Fibroblast of pulmonary artery (primary cell): ENCODE measurements around the gene KLHL40.

ENCODE experiments used
- DNase-seq: peaks from one replicate; pipeline ENCODE4 v3.0.0-alpha.2; 2010; ENCODE audit warnings: low read depth
- H3K4me3 ChIP-seq: replicated peaks from 2 replicates; pipeline ENCODE4 v1.5.1; 2011; ENCODE audit warnings: low read depth, mild to moderate bottlenecking, control low read depth, low read length, moderate library complexity
- TF ChIP-seq, protein P1 (sequence below): IDR thresholded peaks from 2 replicates; pipeline ENCODE4 v1.5.1; 2011; ENCODE audit warnings: mild to moderate bottlenecking, control low read depth, low read length, inconsistent platforms; ENCODE audit errors: missing control alignments

Gene KLHL40

DNA sequence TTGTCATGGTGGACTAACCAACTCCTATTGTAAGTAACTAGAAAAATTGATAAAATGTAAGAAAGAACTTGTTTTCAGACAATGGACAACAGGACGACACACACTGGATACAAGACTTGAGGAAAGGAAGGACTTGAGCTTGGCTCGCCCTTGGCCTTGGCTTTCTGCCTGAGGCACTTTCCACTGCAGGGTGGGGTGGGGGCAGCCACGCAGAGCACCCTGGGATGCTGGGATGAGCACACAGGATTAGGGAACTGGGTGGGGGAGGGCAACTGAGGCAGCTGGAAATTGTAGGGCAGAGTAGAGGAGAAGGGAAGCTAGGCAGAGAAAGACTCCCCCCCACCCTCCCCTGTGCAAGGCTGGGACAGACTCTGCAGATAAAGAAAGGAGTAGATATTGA, 42.7 kb downstream of the KLHL40 start:
- TF ChIP-seq, protein P1, sequence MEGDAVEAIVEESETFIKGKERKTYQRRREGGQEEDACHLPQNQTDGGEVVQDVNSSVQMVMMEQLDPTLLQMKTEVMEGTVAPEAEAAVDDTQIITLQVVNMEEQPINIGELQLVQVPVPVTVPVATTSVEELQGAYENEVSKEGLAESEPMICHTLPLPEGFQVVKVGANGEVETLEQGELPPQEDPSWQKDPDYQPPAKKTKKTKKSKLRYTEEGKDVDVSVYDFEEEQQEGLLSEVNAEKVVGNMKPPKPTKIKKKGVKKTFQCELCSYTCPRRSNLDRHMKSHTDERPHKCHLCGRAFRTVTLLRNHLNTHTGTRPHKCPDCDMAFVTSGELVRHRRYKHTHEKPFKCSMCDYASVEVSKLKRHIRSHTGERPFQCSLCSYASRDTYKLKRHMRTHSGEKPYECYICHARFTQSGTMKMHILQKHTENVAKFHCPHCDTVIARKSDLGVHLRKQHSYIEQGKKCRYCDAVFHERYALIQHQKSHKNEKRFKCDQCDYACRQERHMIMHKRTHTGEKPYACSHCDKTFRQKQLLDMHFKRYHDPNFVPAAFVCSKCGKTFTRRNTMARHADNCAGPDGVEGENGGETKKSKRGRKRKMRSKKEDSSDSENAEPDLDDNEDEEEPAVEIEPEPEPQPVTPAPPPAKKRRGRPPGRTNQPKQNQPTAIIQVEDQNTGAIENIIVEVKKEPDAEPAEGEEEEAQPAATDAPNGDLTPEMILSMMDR, result no peak
- no peak for DNase-seq

DNA sequence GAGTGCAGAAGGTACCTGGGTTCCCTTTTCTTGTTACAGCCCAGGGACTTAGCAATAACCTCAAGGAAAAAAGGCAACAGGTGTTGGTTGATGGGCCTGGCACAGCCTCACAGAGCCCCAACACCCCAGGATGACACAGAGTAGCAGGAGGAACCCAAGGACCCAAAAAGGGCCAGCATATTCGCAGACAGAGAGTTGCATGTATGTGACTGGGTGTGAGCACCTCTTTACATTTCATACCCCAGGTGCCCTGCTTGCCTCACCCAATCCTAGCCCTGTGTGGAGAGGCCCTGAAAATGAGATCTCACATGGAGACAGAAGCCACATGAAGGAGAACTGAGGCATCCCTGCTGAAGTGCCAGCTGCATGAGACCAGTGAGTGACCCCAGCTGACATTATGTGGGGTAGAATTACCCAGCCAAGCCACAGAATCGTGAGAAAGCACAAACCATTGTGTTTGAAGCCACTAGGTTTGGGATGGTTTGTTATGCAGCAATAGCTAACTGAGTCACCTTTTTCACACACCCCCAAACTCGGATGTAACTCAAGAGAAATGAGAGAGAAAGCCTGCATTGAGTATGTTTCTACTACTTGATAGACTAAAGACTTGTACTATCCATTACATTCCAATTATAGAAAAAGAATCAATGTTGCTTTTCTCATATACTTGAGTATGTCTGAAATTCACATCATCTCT, 43.5 kb downstream of the KLHL40 start:
- TF ChIP-seq, protein P1, result no peak
- H3K4me3 ChIP-seq, result no peak overlapping the region
- no peak for DNase-seq

More for the DNA sequence above, 42.7 kb downstream of the KLHL40 start:
- no peak overlapping the region for H3K4me3 ChIP-seq

DNA sequence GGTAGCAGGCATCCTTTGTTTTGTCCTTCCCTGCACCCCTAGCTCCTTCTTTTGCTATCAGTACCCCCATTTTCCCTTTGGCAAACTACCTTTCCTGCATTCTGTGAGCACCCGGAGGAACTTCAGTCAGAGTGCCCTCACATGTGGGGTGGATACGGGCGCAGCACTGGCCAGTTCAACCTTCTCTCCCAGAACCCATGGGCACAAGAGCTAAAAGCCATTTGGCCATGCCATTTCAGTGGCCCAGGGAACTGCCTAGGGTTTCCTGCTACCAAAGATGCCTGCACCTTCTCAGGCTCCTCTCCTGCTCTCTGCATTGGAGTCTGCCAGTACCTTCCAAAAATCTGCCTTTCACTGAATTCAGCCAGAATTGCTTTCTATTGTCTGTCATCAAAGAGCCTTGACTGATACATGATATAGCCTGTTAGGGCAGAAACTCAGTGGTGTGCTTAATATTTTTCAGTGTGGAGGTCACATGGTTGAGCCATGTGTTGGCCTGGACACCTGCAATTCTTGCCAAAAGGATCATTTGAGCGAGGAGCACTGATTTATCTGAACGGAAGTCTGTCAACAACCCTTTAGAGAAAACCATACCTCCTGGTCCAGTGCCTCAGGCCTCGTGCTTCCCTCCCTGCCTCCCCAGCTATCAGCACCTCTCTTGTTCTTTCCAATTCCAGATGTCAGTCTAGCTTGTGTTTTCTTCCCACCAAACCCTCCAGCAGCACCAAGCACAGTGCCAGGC, 44.2 kb downstream of the KLHL40 start:
- no peak for DNase-seq

DNA sequence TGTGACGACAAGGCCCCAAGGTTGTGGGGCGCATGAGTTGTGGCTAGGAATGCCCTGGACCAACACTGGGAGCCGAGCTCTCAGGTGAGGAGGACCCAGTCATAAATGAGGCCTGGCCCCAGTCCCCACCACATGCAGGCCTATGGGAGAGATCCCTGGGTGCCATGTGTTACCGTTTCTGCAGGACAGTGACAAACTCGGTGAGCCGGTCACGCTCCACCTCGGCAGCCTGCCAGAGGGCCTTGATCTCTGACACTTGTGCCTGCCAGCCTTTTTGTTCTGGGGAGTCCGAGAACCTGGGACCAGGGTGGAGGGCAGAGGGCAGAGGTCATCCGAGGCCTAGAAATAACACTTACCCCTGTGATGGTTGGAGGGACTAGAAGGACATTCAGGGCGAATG, 45.0 kb downstream of the KLHL40 start:
- TF ChIP-seq, protein P1, result no peak
- DNase-seq, result no peak
- H3K4me3 ChIP-seq, result no peak overlapping the region

More for the DNA sequence above, 44.2 kb downstream of the KLHL40 start:
- no peak overlapping the region for H3K4me3 ChIP-seq
- TF ChIP-seq, protein P1, result no peak

- H3K4me3 ChIP-seq, result no peak overlapping the region
- no peak for DNase-seq
- TF ChIP-seq, protein P1, result no peak
Observed at GRCh38 chr3:42730706-42731420, 45.5 kb downstream of the KLHL40 start.

DNA sequence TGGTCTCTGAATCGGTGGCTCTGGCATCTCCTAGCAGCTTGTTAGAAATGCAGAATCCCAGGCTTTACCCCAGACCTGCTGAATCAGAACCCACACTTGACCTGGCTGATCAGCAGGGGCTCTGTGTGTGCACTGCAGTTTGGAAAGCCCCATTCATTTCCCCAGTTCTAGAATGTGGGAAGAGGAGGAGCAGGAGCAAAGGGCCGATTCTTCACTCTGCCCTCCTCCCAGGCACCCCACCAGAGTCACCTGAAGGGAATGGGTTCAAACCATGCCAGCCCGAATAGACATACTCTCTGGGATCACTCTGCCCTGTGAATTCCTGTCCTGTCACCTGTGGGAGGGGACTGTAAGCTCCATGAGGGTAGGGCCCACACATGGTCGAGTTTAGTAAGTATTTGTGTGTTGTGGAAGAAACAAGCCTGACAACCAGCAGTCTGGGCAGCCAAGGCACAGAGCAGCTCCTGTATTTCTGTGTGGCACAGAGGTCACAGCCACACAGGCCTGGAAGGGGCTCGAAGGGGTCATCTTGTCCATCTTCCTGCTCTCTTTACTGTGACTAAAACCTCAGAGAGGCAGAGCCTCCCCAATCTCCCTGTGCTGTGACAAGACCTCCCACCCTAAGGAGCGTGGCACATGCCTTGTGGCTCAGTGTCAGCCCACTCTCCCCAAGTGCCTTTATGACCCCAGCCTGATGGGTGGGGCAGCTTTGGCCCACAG, 46.3 kb downstream of the KLHL40 start:
- TF ChIP-seq, protein P1, result no peak
- no peak overlapping the region for H3K4me3 ChIP-seq

More for the DNA sequence above, 46.3 kb downstream of the KLHL40 start:
- DNase-seq, result no peak
